K562 (cell line): ENCODE measurements around the gene RHOT1. TPM values are rescaled to one million over a fixed set of nuclear protein-coding genes. Genes with fewer than 3 reads are reported as not detected.

Experiments
- ADNP ChIP-seq: fragments of 200-800 bp; sonication (Bioruptor generic); IDR thresholded peaks from 2 replicates; pipeline ENCODE4 v1.6.1; 2016; ENCODE audit warnings: missing genetic modification characterization, missing compliant biosample characterization
- ARID2 ChIP-seq: fragments of 450-650 bp; IDR thresholded peaks from 2 replicates; pipeline ENCODE4 v1.6.1; 2017; ENCODE audit warnings: antibody characterized with exemption, mild to moderate bottlenecking
- ATF1 ChIP-seq, 2 experiments: fragments of 450-650 bp in 1 of 2; IDR thresholded peaks; 2 replicates each; pipeline ENCODE4 v1.6.1; 2016; ENCODE audit warnings: missing compliant biosample characterization in 1 of 2, missing genetic modification characterization in 1 of 2
- CBX8 ChIP-seq: fragments of 200-600 bp; sonication (generic); IDR thresholded peaks from 2 replicates; pipeline ENCODE4 v1.6.1; 2012; ENCODE audit warnings: borderline replicate concordance, mixed run types, low read depth, mild to moderate bottlenecking, moderate library complexity, mixed read lengths, low read length, control low read depth, inconsistent platforms; ENCODE audit not compliant: poor library complexity, severe bottlenecking; ENCODE audit errors: extremely low read depth
- HMGN3 ChIP-seq: IDR thresholded peaks from 2 replicates; pipeline ENCODE4 v1.6.1; 2011; ENCODE audit warnings: borderline replicate concordance, low read depth, mild to moderate bottlenecking, mixed read lengths, low read length; ENCODE audit not compliant: insufficient read length; ENCODE audit errors: extremely low read depth
- JUN ChIP-seq, 2 experiments: sonication (generic) in 1 of 2; formaldehyde crosslinking in 1 of 2; IDR thresholded peaks; 2 replicates each; pipeline versions ENCODE4 v1.6.1 to v1.8.0; 2012 to 2022; ENCODE audit warnings: borderline replicate concordance in 2 of 2, mild to moderate bottlenecking in 2 of 2, improper control_type of control experiment in 1 of 2, low read depth in 1 of 2, low read length in 1 of 2, missing genetic modification reagents in 1 of 2
- KLF16 ChIP-seq: IDR thresholded peaks from 2 replicates; pipeline ENCODE4 v1.6.1; 2016; ENCODE audit warnings: antibody characterized with exemption
- L3MBTL2 ChIP-seq: fragments of 450-650 bp; IDR thresholded peaks from 2 replicates; pipeline ENCODE4 v1.6.1; 2016; ENCODE audit warnings: mild to moderate bottlenecking, moderate library complexity
- NRF1 ChIP-seq, 2 experiments: fragments of 450-650 bp; IDR thresholded peaks in 1 of 2; conservative IDR thresholded peaks in 1 of 2; 2 replicates each; pipeline ENCODE4 v1.6.1; 2014; ENCODE audit warnings: mild to moderate bottlenecking in 2 of 2
- PHF21A ChIP-seq: fragments of 450-650 bp; IDR thresholded peaks from 2 replicates; pipeline ENCODE4 v1.6.1; 2017; ENCODE audit warnings: low read depth, borderline replicate concordance
- PRMT5 ChIP-seq: sonication (generic); formaldehyde crosslinking; IDR thresholded peaks from 2 replicates; pipeline ENCODE4 v1.5.0; 2020; ENCODE audit warnings: missing genetic modification reagents
- SIN3B ChIP-seq: fragments of 450-650 bp; IDR thresholded peaks from 2 replicates; pipeline ENCODE4 v1.6.1; 2017; ENCODE audit warnings: low read depth, mild to moderate bottlenecking, moderate library complexity
- SMARCA4 ChIP-seq: fragments of 450-650 bp; IDR thresholded peaks from 2 replicates; pipeline ENCODE4 v1.6.1; 2016
- SMARCE1 ChIP-seq: fragments of 450-650 bp; IDR thresholded peaks from 2 replicates; pipeline ENCODE4 v1.7.1; 2016; ENCODE audit warnings: mild to moderate bottlenecking
- SMC3 ChIP-seq: conservative IDR thresholded peaks from 2 replicates; pipeline ENCODE4 v1.6.1; 2011; ENCODE audit warnings: low read depth, low read length, improper control_type of control experiment; ENCODE audit not compliant: insufficient read depth
- TAF9B ChIP-seq: fragments of 450-650 bp; IDR thresholded peaks from 2 replicates; pipeline ENCODE4 v1.6.1; 2018; ENCODE audit warnings: mild to moderate bottlenecking; ENCODE audit not compliant: partially characterized antibody
- TAL1 ChIP-seq: fragments of 450-650 bp; IDR thresholded peaks from 2 replicates; pipeline ENCODE4 v1.6.1; 2016; ENCODE audit warnings: mild to moderate bottlenecking
- ZBTB7A ChIP-seq: IDR thresholded peaks from 2 replicates; pipeline ENCODE4 v1.6.1; 2011; ENCODE audit warnings: low read depth, mild to moderate bottlenecking, low read length, moderate library complexity, borderline replicate concordance; ENCODE audit not compliant: control insufficient read depth
- ZFX ChIP-seq: sonication (generic); formaldehyde crosslinking; IDR thresholded peaks from 2 replicates; pipeline ENCODE4 v1.8.0; 2022; ENCODE audit warnings: mild to moderate bottlenecking, missing genetic modification reagents, moderate library complexity
- ZNF347 ChIP-seq: fragments of 450-650 bp; formaldehyde crosslinking; IDR thresholded peaks from 2 replicates; pipeline ENCODE4 v1.4.0; 2020; ENCODE audit warnings: low read depth, mild to moderate bottlenecking, moderate library complexity
- polyA plus RNA-seq, 8 experiments: library from polyadenylated mRNA; depleted of rRNA in 4 of 8; stranded (reverse) in 5 of 8; unstranded in 3 of 8; fragments of >200 nt; fragmentation: Nextera tagmentation in 2 of 8; fragmentation: Illumina TruSeq in 1 of 8; extraction: Ambion mirVana in 2 of 8; extraction: Trizol in 1 of 8; gene quantifications; 2 replicates each; pipeline versions ENCODE4 v1.2.1 to v1.2.3, GENCODE V29; 2011 to 2014; ENCODE audit warnings: inconsistent platforms in 1 of 8, missing spikeins in 1 of 8
- total RNA-seq, 7 experiments: library from RNA; depleted of rRNA in 6 of 7; stranded (reverse); fragments of >200 nt in 6 of 7; fragmentation: Illumina TruSeq in 2 of 7; extraction: Trizol in 2 of 7; gene quantifications; 2 replicates each; pipeline versions ENCODE4 v1.2.1 to v1.2.3, GENCODE V29; 2011 to 2021; ENCODE audit warnings: low replicate concordance in 1 of 7
- TF ChIP-seq, protein P1 (sequence below): sonication (generic); formaldehyde crosslinking; IDR thresholded peaks from 2 replicates; pipeline ENCODE4 v1.8.0; 2023; ENCODE audit warnings: mild to moderate bottlenecking, missing genetic modification reagents
- TF ChIP-seq, protein P2 (sequence below), 2 experiments: fragments of 450-650 bp in 1 of 2; sonication (generic) in 1 of 2; formaldehyde crosslinking; conservative IDR thresholded peaks; 2 replicates each; pipeline versions ENCODE4 v1.4.0 to v1.8.1; 2020 to 2022; ENCODE audit warnings: mild to moderate bottlenecking in 1 of 2, missing genetic modification reagents in 1 of 2
- TF ChIP-seq, protein P3 (sequence below): sonication (generic); formaldehyde crosslinking; IDR thresholded peaks from 2 replicates; pipeline ENCODE4 v1.8.0; 2022; ENCODE audit warnings: missing genetic modification reagents, mild to moderate bottlenecking, moderate library complexity, borderline replicate concordance
- TF ChIP-seq, protein P4 (sequence below): sonication (generic); formaldehyde crosslinking; IDR thresholded peaks from 2 replicates; pipeline ENCODE4 v1.8.0; 2022; ENCODE audit warnings: missing genetic modification reagents, mild to moderate bottlenecking, borderline replicate concordance

RHOT1 gene
- total and polyA plus RNA-seq, 9 of the 15 experiments (the other 6 are each of a cell fraction or from before 2014, with no cell fraction given): 23.0 to 101 (median 32.2) TPM

DNA sequence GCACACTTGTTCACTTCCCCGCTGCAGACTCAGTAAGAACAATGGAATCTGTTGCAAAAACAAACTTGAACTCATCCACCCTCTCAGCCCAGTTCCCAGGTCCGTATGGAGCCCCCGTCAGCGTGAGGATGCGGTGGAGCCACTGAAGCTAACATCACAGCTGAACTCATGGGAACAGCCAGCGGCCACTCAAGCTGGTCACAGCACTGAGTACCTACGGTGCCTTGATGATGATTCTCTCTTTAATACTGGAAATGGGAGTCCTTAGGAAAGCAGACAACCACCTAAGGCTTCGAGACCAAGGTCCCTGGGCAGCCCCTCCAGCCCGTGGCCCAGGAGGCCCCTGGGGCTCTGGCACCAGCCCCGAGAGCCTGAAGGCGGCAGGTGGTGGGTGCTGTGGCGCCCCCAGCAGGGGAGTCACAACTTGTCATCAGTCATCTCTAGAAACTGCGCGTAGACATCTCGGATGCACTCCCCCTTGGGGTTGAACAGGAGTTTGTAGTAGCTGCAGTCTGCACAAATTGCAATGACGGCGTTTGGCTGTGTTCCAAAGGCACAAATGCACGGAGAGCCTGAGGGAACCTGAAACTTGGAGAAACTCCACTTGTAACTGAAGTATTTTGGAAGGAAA lies 31.0 kb upstream of the RHOT1 start (continued):
- TF ChIP-seq, protein P1, sequence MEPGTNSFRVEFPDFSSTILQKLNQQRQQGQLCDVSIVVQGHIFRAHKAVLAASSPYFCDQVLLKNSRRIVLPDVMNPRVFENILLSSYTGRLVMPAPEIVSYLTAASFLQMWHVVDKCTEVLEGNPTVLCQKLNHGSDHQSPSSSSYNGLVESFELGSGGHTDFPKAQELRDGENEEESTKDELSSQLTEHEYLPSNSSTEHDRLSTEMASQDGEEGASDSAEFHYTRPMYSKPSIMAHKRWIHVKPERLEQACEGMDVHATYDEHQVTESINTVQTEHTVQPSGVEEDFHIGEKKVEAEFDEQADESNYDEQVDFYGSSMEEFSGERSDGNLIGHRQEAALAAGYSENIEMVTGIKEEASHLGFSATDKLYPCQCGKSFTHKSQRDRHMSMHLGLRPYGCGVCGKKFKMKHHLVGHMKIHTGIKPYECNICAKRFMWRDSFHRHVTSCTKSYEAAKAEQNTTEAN (CRISPR knock-in tag): no peak
- TF ChIP-seq ARID2: no peak
- peak; percentile 96 for TF ChIP-seq L3MBTL2
- TF ChIP-seq TAF9B: no peak
- 0 out of 2 replicates have a peak, but pooled peaks have one; percentile 22 for TF ChIP-seq SMARCA4
- TF ChIP-seq, protein P2, sequence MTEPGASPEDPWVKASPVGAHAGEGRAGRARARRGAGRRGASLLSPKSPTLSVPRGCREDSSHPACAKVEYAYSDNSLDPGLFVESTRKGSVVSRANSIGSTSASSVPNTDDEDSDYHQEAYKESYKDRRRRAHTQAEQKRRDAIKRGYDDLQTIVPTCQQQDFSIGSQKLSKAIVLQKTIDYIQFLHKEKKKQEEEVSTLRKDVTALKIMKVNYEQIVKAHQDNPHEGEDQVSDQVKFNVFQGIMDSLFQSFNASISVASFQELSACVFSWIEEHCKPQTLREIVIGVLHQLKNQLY (CRISPR knock-in tag; conservative IDR thresholded peaks at IDR 0.05): no peak
- TF ChIP-seq PHF21A: 0 out of 2 replicates have a peak, but pooled peaks have one; percentile 45
- TF ChIP-seq ADNP (tag): peak; percentile 57; the same call in 1 of the 2 replicates
- TF ChIP-seq ZNF347: no peak
- TF ChIP-seq CBX8: no peak
- peak; percentile 62; the same call in 1 of the 2 replicates for TF ChIP-seq ZBTB7A
- TF ChIP-seq, protein P3, sequence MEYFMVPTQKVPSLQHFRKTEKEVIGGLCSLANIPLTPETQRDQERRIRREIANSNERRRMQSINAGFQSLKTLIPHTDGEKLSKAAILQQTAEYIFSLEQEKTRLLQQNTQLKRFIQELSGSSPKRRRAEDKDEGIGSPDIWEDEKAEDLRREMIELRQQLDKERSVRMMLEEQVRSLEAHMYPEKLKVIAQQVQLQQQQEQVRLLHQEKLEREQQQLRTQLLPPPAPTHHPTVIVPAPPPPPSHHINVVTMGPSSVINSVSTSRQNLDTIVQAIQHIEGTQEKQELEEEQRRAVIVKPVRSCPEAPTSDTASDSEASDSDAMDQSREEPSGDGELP (CRISPR knock-in tag): peak; percentile 45; the same call in 1 of the 2 replicates
- TF ChIP-seq NRF1 (conservative IDR thresholded peaks at IDR 0.05 in 1 of 2, IDR thresholded peaks at IDR 0.05 in 1 of 2): peak; percentile 44 to 59; a peak in 3 of 4 replicates
- TF ChIP-seq SMARCE1: peak; percentile 59; the same call in 1 of the 2 replicates
- peak; percentile 46; the same call in 1 of the 2 replicates for TF ChIP-seq ATF1 (CRISPR knock-in tag; IDR thresholded peaks at IDR 0.05)
- peak; percentile 80 for TF ChIP-seq ATF1 (tag; IDR thresholded peaks at IDR 0.05)
- 0 out of 2 replicates have a peak, but pooled peaks have one; percentile 14 for TF ChIP-seq JUN (IDR thresholded peaks at IDR 0.05; ENCODE audit: borderline replicate concordance, low read depth, low read length)
- no peak for TF ChIP-seq JUN (CRISPR knock-in tag; IDR thresholded peaks at IDR 0.05; ENCODE audit: borderline replicate concordance)
- no peak for TF ChIP-seq SIN3B
- TF ChIP-seq, protein P4, sequence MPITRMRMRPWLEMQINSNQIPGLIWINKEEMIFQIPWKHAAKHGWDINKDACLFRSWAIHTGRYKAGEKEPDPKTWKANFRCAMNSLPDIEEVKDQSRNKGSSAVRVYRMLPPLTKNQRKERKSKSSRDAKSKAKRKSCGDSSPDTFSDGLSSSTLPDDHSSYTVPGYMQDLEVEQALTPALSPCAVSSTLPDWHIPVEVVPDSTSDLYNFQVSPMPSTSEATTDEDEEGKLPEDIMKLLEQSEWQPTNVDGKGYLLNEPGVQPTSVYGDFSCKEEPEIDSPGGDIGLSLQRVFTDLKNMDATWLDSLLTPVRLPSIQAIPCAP (CRISPR knock-in tag): no peak
- TF ChIP-seq ZFX: peak; percentile 38
- TF ChIP-seq KLF16: 0 out of 2 replicates have a peak, but pooled peaks have one; percentile 32
- TF ChIP-seq HMGN3: no peak
- no peak for TF ChIP-seq TAL1
- TF ChIP-seq SMC3: 0 out of 2 replicates have a peak, but pooled peaks have one; percentile 16
- TF ChIP-seq PRMT5 (CRISPR knock-in tag): no peak
